ENCODE measurements around the gene ACADS.

- TF ChIP-seq GATA2 (IDR thresholded peaks at IDR 0.05; ENCODE audit: low read depth, low read length), result no peak
- TF ChIP-seq GATA3 (IDR thresholded peaks at IDR 0.05; ENCODE audit: low read depth, low read length), result no peak
Measured at GRCh38 chr12:120718055-120718454, 7.6 kb upstream of the ACADS start.

Measured in SH-SY5Y (cell line).